CD4-positive, alpha-beta memory T cell (primary cell): Measurements from ENCODE around the gene GPC5. TPM values are rescaled to one million over a fixed set of nuclear protein-coding genes. Genes with fewer than 3 reads are reported as not detected.

ENCODE experiments used
- CTCF ChIA-PET: fragments of 350-600 bp; sonication (Branson Sonifier 250); formaldehyde crosslinking; loops from one replicate; lab custom pipeline; 2021; ENCODE audit warnings: inconsistent platforms; ENCODE audit not compliant: partially characterized antibody; lab: Charles Lee
- POLR2A ChIA-PET: fragments of 350-600 bp; sonication (Branson Sonifier 250); formaldehyde crosslinking; loops from one replicate; lab custom pipeline; 2021; ENCODE audit not compliant: partially characterized antibody; lab: Charles Lee
- DNase-seq, 5 donors: peaks; one replicate each; pipeline versions ENCODE4 v3.0.0 to v3.0.0-alpha.2; 2020 to 2022; ENCODE audit warnings: mixed read lengths in 1 of 5
- H3K27ac ChIP-seq: one replicate; pipeline ENCODE4 v1.7.0; 2013; ENCODE audit warnings: low read depth, low read length
- H3K27me3 ChIP-seq: 2 replicates; pipeline ENCODE4 v1.7.0; 2013; ENCODE audit warnings: mild to moderate bottlenecking, low read length, moderate library complexity; ENCODE audit not compliant: insufficient read depth
- H3K36me3 ChIP-seq: 2 replicates; pipeline ENCODE4 v1.7.0; 2013; ENCODE audit warnings: mild to moderate bottlenecking, low read length, moderate library complexity; ENCODE audit not compliant: insufficient read depth
- H3K4me1 ChIP-seq: 2 replicates; pipeline ENCODE4 v1.7.0; 2013; ENCODE audit warnings: mild to moderate bottlenecking, low read length, moderate library complexity; ENCODE audit not compliant: insufficient read depth
- H3K4me3 ChIP-seq, 2 donors: one replicate each; pipeline ENCODE4 v1.7.0; 2013; ENCODE audit warnings: low read length in 2 of 2, mild to moderate bottlenecking in 1 of 2
- H3K9me3 ChIP-seq, 2 donors: one replicate each; pipeline ENCODE4 v1.7.0; 2013; ENCODE audit warnings: low read length in 2 of 2, control low read depth in 1 of 2; ENCODE audit not compliant: control insufficient read depth in 1 of 2
- H3K27ac Mint-ChIP-seq, 7 donors: one replicate each; pipeline ENCODE4 v1.8.0; 2020 to 2021; ENCODE audit warnings: mixed read lengths in 7 of 7, mild to moderate bottlenecking in 6 of 7, inconsistent platforms in 3 of 7, moderate library complexity in 3 of 7
- H3K27me3 Mint-ChIP-seq, 2 donors: one replicate each; pipeline ENCODE4 v1.8.0; 2020 to 2021; ENCODE audit warnings: mixed read lengths in 2 of 2
- H3K36me3 Mint-ChIP-seq, 2 donors: one replicate each; pipeline ENCODE4 v1.8.0; 2020 to 2021; ENCODE audit warnings: mixed read lengths in 2 of 2, inconsistent platforms in 1 of 2, mild to moderate bottlenecking in 1 of 2
- H3K4me1 Mint-ChIP-seq, 4 donors: one replicate each; pipeline ENCODE4 v1.8.0; 2020 to 2021; ENCODE audit warnings: mixed read lengths in 4 of 4, mild to moderate bottlenecking in 1 of 4
- H3K4me3 Mint-ChIP-seq, 8 donors: one replicate each; pipeline ENCODE4 v1.8.0; 2020 to 2021; ENCODE audit warnings: mixed read lengths in 8 of 8, mild to moderate bottlenecking in 7 of 8, moderate library complexity in 6 of 8, inconsistent platforms in 3 of 8
- H3K9me3 Mint-ChIP-seq, 8 donors: one replicate each; pipeline ENCODE4 v1.8.0; 2020 to 2021; ENCODE audit warnings: mixed read lengths in 8 of 8, mild to moderate bottlenecking in 5 of 8, inconsistent platforms in 3 of 8, moderate library complexity in 1 of 8
- intact Hi-C: fragments of 100-400 bp; cut with micrococcal nuclease; formaldehyde crosslinking; loops from one replicate; pipeline ENCODE4 v1.15.1; 2023
- polyA plus RNA-seq, 2 donors: library from polyadenylated mRNA; unstranded; fragments of 300-500 nt; fragmentation: Illumina TruSeq; gene quantifications; one replicate each; pipeline ENCODE4 v1.2.3, GENCODE V29; 2021
- total RNA-seq, 2 experiments: library from RNA; stranded (reverse); gene quantifications; one replicate each; pipeline ENCODE4 v1.2.3, GENCODE V29; 2021

The GPC5 gene
- total and polyA plus RNA-seq, 4 experiments from 2014 or later: 0.14 TPM; not detected in 3

DNA sequence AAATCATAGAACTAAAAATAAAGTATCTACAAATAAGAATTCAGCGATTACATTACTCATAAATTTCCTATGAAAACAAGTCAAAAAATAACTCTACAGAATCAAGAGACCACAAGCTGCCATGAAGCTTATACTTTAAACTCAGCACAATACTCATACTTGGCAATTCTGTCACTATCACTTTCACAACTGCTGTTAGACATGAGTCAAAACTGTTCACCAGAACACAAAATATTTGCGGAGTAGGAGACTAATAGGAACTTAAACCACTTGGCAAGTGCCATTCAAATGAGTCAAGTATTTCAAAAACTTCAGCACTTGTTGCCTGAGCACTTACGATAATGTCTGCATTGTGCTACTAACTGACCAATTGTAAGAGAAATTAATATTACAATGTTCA lies 1440.4 kb downstream of the GPC5 start:
- H3K27ac Mint-ChIP-seq: no peak overlapping the region
- CTCF ChIA-PET: no interaction called here
- peaks cover 0 to 3% (median 0%) of the 10 kb centered on the region in 8 donors for H3K9me3 Mint-ChIP-seq
- intact Hi-C loops: no loop called here
- DNase-seq: no peak
- Histone ChIP-seq H3K36me3 (no peaks in the 10 kb centered on the region), H3K4me3 (no peak overlapping the region), H3K4me1 (no peaks in the 10 kb centered on the region), H3K27me3 (no peaks in the 10 kb centered on the region), H3K27ac (no peak overlapping the region), H3K9me3 (peaks cover 0 to 5% of the 10 kb centered on the region in 2 donors)
- H3K4me3 Mint-ChIP-seq: no peak overlapping the region
- H3K4me1 Mint-ChIP-seq: no peaks in the 10 kb centered on the region
- POLR2A ChIA-PET: no interaction called here
- H3K27me3 Mint-ChIP-seq: no peaks in the 10 kb centered on the region
- H3K36me3 Mint-ChIP-seq: no peaks in the 10 kb centered on the region

DNA sequence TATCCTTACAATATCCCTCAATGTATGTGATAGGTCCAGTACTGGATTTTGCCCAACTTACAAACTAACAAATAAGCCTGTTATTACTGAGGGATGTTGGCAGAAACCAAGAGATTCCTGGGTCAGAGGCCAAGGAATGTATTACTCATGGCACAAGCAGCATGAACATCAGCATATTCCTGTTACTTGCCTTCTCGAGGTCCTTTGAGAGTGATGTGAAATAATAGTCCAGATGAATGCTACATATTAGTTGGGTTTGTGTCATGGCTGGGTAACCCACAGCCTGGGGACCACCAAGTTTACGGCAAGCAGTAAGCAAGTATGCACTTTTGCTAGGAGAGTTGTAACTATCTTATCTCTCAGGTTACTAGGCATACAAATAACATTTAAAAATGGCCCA lies 1443.7 kb downstream of the GPC5 start:
- no peaks in the 10 kb centered on the region for H3K36me3 ChIP-seq
- H3K4me3 ChIP-seq: no peak overlapping the region
- H3K27ac ChIP-seq: no peak overlapping the region
- H3K27me3 ChIP-seq: no peaks in the 10 kb centered on the region
- Mint-ChIP-seq H3K27ac (no peak overlapping the region), H3K4me3 (no peak overlapping the region), H3K4me1 (no peaks in the 10 kb centered on the region), H3K9me3 (peaks cover 0 to 4% (median 0%) of the 10 kb centered on the region in 8 donors), H3K36me3 (no peaks in the 10 kb centered on the region), H3K27me3 (no peaks in the 10 kb centered on the region)
- ChIA-PET CTCF (no interaction called here), POLR2A (no interaction called here)
- DNase-seq: no peak
- no peaks in the 10 kb centered on the region for H3K4me1 ChIP-seq
- H3K9me3 ChIP-seq: peaks cover 0 to 5% of the 10 kb centered on the region in 2 donors
- intact Hi-C loops: no loop called here

DNA sequence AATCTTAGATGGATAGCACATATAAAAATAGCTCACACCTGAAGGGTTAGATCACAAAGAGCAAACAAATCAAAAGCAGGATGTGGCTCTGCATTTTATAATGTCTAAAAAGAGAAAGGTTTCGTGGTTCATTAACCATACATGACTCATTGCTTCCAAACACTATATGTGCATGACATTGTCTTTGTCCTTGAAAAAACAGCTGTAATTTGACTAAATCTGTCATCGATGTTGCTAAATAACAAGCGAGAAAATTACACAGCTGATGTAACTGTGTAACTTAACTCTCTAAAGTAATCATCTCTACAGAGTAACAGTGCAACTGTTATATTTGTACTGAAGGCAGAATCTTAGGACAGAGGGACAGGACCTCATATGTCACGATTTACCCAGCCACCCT lies 1445.1 kb downstream of the GPC5 start:
- no peaks in the 10 kb centered on the region for H3K36me3 ChIP-seq
- H3K4me3 ChIP-seq: no peak overlapping the region
- H3K27me3 ChIP-seq: no peaks in the 10 kb centered on the region
- peaks cover 0 to 5% (median 0%) of the 10 kb centered on the region in 8 donors for H3K9me3 Mint-ChIP-seq
- H3K27ac Mint-ChIP-seq: no peak overlapping the region
- ChIA-PET POLR2A (no interaction called here), CTCF (no interaction called here)
- intact Hi-C loops: no loop called here
- DNase-seq: no peak
- no peaks in the 10 kb centered on the region for H3K4me1 ChIP-seq
- H3K27ac ChIP-seq: no peak overlapping the region
- H3K4me1 Mint-ChIP-seq: no peaks in the 10 kb centered on the region
- H3K9me3 ChIP-seq: peaks cover 0 to 5% of the 10 kb centered on the region in 2 donors
- H3K4me3 Mint-ChIP-seq: no peak overlapping the region
- H3K36me3 Mint-ChIP-seq: no peaks in the 10 kb centered on the region
- H3K27me3 Mint-ChIP-seq: no peaks in the 10 kb centered on the region

- Mint-ChIP-seq H3K4me1 (no peaks in the 10 kb centered on the region), H3K9me3 (peaks cover 0 to 9% (median 2%) of the 10 kb centered on the region in 8 donors), H3K27ac (no peak overlapping the region), H3K36me3 (no peaks in the 10 kb centered on the region), H3K4me3 (no peak overlapping the region), H3K27me3 (no peaks in the 10 kb centered on the region)
- DNase-seq: no peak
- Histone ChIP-seq H3K4me3 (no peak overlapping the region), H3K4me1 (no peaks in the 10 kb centered on the region), H3K27me3 (no peaks in the 10 kb centered on the region), H3K9me3 (no peaks in the 10 kb centered on the region), H3K27ac (no peak overlapping the region), H3K36me3 (no peaks in the 10 kb centered on the region)
- POLR2A ChIA-PET: no interaction called here
- intact Hi-C loops: no loop called here
- CTCF ChIA-PET: no interaction called here
Measured at GRCh38 chr13:92849381-92849780, 1451.0 kb downstream of the GPC5 start.

DNA sequence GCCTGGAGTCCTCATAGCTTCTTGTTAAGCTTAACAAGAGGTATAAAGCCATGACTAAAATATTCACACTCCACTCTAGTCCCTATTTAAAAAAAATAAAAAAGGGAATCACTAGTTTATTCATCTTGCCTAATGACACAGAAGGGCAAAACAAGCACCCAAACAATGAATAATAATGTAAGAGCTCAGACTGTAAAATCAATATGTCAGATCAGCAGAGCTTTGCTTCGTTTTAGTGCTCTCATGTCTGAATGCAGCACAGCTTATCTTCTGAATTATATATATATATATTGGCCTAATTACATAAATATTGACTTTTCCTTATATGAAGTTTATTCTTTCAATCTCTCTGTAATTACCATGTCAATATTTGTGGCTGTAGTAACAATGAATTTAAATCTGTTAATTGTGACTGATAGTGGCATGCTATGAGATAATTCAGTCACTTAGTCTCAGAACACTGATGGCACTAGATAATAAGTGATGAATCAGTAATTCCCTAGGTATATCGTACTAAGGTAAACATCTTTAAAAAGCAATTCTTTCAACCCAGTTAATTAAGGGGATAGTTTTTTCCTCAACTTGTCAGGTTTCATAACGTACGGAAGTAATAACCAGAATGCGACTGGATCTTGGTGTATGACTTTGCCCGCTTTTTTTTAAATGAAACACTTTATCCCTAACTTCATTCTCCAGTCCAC lies 1466.3 kb downstream of the GPC5 start:
- CTCF ChIA-PET: no interaction called here
- H3K4me1 Mint-ChIP-seq: no peaks in the 10 kb centered on the region
- no peak for DNase-seq

GRCh38 chr13:92873029-92873428 lies 1474.6 kb downstream of the GPC5 start:
- ChIA-PET CTCF (no interaction called here), POLR2A (no interaction called here)
- intact Hi-C loops: no loop called here
- Histone ChIP-seq H3K4me1 (no peaks in the 10 kb centered on the region), H3K27ac (no peak overlapping the region), H3K36me3 (no peaks in the 10 kb centered on the region), H3K9me3 (peaks cover 0 to 3% of the 10 kb centered on the region in 2 donors), H3K4me3 (no peak overlapping the region), H3K27me3 (no peaks in the 10 kb centered on the region)
- no peaks in the 10 kb centered on the region for H3K27me3 Mint-ChIP-seq
- no peaks in the 10 kb centered on the region for H3K36me3 Mint-ChIP-seq
- peaks cover 0 to 3% (median under 1%) of the 10 kb centered on the region in 8 donors for H3K9me3 Mint-ChIP-seq
- H3K4me3 Mint-ChIP-seq: no peak overlapping the region
- H3K27ac Mint-ChIP-seq: no peak overlapping the region
- no peaks in the 10 kb centered on the region for H3K4me1 Mint-ChIP-seq
- no peak for DNase-seq

More for the DNA sequence above, 1466.3 kb downstream of the GPC5 start:
- Mint-ChIP-seq H3K4me3 (no peak overlapping the region), H3K9me3 (peaks cover 0 to 4% (median 0%) of the 10 kb centered on the region in 8 donors), H3K36me3 (no peaks in the 10 kb centered on the region), H3K27me3 (no peaks in the 10 kb centered on the region), H3K27ac (no peak overlapping the region)
- intact Hi-C loops: no loop called here
- Histone ChIP-seq H3K4me1 (no peaks in the 10 kb centered on the region), H3K27me3 (no peaks in the 10 kb centered on the region), H3K9me3 (peaks cover 0 to 3% of the 10 kb centered on the region in 2 donors), H3K4me3 (no peak overlapping the region), H3K27ac (no peak overlapping the region), H3K36me3 (no peaks in the 10 kb centered on the region)
- POLR2A ChIA-PET: no interaction called here

DNA sequence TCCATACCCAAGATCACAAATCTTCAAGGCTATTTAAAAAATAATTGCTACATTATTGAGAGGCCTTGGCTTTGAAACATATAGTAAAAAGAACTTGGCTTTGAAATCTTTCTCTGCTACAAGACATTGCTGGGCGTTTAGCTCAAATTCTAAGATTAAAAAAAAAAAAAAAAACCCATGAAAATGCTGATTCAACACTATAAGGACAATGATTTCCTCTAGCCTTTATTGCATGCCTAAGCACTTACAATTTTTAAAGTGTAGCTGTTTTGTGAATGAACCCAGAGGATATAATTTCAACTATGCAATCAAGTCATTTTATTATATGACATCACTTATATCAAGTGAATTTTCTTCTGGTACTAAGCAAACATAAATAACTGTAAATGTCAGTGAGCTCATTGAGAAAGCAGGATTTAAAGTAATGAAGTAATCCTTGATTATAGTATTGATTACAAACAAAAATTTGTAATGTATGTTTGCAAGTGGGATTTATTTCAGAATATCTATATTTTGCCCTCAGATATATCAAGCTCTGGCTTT lies 1488.2 kb downstream of the GPC5 start:
- intact Hi-C loops: no loop called here
- Mint-ChIP-seq H3K4me1 (no peaks in the 10 kb centered on the region), H3K27ac (no peak overlapping the region), H3K4me3 (no peak overlapping the region), H3K36me3 (no peaks in the 10 kb centered on the region), H3K9me3 (no peaks in the 10 kb centered on the region), H3K27me3 (no peaks in the 10 kb centered on the region)
- CTCF ChIA-PET: no interaction called here
- DNase-seq: no peak
- Histone ChIP-seq H3K27ac (no peak overlapping the region), H3K4me3 (no peak overlapping the region), H3K36me3 (no peaks in the 10 kb centered on the region), H3K4me1 (no peaks in the 10 kb centered on the region), H3K27me3 (no peaks in the 10 kb centered on the region), H3K9me3 (no peaks in the 10 kb centered on the region)
- POLR2A ChIA-PET: no interaction called here
